H4 (cell line): ENCODE data around the gene EDDM13. TPM values are rescaled to one million over a fixed set of nuclear protein-coding genes. Genes with fewer than 3 reads are reported as not detected.
"Not testable (repeated sequence)": the region's sequence is repeated elsewhere in the genome, so short reads cannot be mapped to it uniquely, and the experiment has no call there.

Experiments used
- DNase-seq: peaks from one replicate; pipeline ENCODE4 v3.0.0-alpha.2; 2015; ENCODE audit warnings: low spot score
- total RNA-seq: library from RNA; depleted of rRNA; stranded (reverse); fragments of >200 nt; shearing (Covaris generic); gene quantifications from 2 replicates; pipeline ENCODE4 v1.2.3, GENCODE V29; 2014; rRNA removed

The EDDM13 gene, protein sequence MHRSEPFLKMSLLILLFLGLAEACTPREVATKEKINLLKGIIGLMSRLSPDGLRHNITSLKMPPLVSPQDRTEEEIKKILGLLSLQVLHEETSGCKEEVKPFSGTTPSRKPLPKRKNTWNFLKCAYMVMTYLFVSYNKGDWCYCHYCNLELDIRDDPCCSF
- total RNA-seq = not detected in 2 replicates

DNA sequence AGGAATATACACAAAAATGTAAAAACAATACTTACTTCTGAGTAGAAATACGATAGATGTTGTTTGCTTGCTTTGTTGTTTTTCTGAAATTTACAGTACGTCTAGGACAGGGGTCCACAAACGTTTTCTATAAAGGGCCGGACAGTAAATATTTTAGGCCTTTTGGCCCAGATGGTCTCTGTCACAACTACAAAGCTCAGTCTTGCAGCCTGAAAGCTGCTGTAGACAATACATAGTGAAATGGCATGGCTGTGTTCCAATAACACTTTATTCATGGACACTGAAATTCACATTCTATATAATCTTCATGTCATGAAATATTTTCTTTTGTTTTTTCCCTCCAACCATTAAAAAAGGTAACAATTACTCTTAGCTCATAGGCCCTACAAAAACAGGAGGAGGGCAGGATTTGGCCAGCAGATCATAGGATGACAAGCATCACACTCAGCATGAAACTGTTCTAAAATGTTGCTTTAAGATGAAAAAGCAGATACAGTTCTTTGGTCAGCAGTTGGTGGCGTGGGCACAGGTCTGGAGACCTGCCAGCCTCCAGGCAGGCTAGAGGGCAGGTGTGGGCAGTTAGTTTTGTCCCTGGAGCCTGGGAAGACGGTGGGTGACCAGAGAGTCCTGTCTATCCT, at the start of gene EDDM13:
EDDM13 (plus strand) TSS at position 588 of the 638 bp plus-strand sequence. CDS start 87 bp downstream, outside the sequence.
- DNase-seq = no peak

DNA sequence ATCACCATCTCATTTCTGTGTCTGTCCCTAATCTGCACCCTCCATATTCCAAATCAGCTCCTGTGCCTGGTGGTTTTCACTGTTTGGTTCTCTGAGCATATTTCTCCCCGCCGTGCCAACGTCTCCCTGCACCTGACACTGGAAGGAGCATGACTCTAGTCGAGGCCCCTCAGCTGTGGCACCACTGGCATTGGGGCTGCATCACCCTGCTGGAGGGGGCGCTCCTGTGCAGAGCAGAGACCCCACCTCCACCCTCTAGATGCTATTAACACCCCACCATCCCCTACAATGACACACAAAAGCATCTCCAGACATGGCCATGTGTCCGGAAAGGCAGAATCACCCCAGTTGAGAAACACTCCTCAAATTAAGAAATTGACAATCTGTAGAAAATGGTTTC, 49.6 kb upstream of the EDDM13 start:
- DNase-seq = no peak

DNA sequence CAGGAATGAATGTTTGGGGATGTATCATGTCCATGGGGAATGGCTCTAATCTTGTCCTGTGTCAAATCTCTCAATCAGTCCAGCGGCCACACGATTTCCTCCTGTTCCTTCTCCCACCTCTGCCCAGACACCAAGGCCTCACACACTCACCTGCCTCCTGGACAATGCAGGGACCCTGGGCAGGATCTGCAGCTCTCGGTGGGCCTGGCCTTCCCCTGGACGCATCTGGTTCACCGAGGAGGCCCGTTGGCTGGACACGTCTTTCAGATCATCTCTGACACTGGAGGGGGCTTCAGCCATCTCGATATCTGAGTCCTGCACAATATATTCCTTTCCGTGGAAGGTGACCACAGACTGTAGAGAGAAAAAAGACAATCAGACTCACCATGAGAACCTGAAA, 49.1 kb upstream of the EDDM13 start:
- DNase-seq = no peak

DNA sequence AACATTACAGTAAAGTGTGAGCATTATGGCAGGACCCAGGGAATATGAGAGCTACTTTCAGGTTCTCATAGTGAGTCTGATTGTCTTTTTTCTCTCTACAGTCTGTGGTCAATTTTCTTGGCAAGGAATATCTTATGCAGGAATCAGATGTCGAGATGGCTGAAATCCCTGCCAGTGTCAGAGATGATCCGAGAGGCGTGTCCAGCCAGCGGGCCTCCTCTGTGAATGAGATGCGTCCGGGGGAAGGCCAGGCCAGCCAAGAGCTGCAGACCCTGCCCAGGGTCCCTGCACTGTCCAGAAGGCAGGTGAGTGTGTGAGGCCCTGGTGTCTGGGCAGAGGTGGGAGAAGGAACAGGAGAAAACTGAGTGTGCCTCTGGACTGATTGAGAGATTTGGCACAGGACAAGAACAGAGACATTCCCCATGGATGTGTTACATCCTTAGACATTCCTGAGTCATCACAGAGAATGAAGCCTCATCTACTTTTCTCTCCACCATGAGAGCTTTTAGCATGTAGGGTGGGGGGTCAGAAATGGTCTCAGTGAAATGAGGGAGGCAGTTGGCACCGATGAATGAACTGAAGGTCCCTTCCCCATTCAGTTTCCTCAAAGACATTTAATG, 27.3 kb upstream of the EDDM13 start:
- no peak for DNase-seq

DNA sequence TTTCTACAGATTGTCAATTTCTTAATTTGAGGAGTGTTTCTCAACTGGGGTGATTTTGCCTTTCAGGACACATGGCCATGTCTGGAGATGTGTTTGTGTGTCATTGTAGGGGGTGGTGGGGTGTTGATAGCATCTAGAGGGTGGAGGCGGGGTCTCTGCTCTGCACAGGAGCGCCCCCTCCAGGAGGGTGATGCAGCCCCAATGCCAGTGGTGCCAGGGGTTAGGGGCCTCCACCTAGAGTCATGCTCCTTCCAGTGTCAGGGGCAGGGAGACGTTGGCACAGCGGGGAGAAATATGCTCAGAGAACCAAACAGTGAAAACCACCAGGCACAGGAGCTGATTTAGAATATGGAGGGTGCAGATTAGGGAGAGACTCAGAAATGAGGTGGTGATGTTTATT, 26.8 kb upstream of the EDDM13 start:
- DNase-seq = not testable (repeated sequence)

DNA sequence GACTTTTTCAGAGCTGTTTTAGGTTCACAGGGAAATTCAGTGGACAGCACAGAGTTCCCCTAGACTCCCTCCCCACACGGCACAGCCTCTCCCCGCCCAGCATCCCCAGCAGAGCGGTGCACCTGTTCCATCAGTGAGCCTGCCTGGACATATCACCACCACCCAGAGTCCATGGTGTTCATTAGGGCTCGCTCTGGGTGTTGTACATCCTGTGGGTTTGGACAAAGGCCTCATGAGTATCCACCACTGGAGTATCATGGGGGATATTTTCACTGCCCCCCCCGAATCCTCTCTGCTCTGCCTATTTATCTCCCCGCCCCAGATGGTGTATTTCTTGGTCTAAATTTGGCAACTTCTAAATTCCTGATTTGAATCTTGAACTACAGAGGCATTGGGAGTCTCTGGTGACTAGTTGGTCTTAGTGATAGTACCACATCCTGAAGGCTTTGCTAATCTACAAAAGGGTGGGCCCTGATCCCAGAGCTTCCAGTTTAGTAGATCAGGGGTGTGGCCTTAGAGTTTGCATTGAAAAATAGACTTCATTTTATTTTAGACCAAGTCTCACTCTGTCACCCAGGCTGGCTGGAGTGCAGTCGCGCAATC, 23.7 kb upstream of the EDDM13 start:
- not testable (repeated sequence) for DNase-seq

DNA sequence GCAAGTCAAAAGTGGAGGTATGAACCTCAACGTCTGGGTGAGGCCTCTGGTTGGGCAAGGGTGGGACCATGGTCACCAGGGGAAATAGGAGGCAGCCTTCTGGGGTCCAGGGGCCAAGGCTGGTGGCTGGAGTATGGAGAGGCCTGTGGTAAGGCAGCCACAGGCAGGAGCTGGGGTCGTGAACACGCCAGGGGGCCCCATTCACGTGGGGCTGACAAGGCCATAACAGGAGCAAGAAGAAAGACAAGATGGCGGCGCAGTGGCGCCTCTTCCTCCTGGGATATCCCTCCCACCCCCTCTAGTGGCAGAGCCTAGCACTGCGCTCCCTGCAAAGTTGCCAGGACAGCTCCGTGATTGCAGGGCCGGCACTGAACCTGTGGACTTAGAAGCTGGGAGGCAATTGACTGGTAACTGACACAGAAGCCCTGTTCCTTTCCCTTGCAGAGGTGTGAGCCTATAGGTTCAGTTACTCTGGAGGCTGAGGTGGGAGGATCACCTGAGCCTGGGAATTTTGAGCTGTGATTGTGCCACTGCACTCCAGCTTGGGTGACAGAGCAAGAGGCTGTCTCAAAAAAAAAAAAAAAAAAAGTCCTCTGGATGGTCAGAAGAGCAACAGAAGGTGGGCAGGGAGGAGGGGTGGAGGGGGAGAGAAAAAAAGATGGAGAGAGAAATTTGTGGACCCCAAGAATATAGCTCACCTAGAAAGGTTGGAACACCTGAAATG, 19.7 kb upstream of the EDDM13 start:
- peak; percentile 86 for DNase-seq

DNA sequence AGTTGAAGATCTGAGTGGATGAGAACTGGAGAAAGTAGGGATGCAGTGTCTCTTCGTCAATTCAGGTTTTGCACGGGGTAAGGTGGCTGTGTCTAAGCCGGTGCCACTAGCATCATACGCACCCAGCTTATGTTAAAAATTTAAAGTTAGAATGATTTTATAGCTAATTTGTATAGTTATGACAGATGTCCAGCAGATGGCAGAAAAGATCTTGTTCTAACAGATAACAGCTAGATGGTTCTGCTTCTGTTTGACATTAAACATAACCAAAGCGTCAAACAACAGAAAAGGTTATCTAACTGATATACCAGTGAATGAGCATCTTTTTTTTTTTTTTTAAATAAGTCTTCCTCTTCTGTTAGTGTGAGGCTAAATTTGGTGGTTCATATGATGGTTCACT, 18.8 kb upstream of the EDDM13 start:
- peak; percentile 59 for DNase-seq

DNA sequence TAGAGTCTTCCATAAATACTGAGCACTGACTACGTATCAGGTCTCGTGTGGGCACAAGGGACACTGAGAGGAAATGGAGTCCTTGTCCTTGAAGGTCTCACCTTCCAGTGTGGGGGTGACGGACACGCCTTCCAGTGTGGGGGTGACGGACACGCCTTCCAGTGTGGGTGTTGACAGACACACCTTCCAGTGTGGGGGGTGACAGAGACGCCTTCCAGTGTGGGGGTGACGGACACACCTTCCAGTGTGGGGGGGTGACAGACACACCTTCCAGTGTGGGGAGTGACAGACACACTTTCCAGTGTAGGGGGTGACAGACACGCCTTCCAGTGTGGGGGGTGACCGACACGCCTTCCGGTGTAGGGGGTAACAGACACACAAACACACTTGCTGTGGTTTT, 14.3 kb upstream of the EDDM13 start:
- no peak for DNase-seq

DNA sequence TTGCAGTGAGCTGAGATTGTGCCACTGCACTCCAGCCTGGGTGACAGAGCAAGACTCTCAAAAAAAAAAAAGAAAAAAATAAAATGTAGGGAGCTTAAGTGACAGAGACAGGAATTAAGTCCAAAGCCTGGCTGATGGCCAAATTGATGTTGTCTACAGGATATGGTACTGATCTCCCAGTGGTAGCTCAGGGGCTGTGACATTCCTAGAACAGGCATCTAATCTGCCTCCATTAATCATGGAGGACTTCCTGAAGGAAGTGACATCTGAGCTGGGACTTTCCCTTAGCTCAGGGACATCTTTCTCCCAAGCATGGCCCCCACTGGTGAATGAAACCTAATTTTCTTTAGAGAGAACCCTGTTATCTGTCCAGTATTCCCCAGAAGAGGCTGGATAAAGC, 11.4 kb upstream of the EDDM13 start:
- no peak for DNase-seq

DNA sequence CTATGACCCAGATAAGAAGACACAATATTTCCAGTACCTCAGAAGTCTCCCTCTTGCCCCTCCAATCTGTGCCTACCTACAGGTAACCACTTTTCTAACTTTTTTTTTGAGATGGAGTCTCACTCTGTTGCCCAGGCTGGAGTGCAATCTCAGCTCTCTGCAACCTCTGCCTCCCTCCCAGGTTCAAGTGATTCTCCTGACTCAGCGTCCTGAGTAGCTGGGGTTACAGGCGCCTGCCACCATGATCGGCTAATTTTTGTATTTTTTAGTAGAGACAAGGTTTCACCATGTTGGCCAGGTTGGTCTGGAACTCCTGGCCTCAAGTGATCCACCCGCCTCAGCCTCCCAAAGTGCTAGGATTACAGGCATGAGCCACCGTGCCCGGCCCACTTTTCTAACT, 10.6 kb upstream of the EDDM13 start:
- not testable (repeated sequence) for DNase-seq

DNA sequence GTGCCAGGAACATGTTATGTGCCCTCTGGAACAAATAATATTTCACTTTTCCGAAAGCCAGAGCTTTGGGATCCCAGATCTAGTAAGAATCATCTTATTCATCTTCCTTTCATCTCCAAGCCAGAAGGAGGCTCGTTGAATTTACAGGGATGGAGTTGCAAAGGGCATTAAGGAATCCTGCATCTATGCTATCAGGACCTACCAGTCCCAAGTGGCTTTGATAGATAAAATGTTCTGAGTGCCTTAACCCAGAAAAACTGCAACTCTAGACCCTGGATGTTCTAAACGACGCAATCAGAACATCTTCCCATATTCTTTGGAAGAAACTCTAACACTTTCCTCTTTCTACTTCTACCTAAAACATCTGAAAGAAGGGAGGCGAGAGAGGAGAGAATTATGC, 9.2 kb upstream of the EDDM13 start:
- DNase-seq = no peak

DNA sequence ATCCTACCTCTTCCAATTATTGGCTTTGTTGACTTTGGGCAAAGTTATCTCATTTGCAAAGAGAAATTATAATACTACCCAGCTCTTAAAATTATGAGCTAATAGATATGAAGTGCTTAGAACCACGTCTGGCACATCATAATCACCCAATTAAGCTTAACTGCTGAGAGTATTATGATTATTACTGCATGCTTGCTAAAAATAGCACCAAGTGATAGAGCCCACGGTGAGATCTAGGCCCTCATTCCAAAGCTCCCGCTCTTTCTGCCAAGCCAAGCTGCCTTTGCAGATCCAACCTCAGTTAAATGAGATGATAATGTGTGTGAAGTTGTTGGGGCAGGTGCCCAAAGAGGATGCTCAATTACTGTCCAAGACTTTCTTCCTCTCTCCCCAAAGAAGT, 6.5 kb upstream of the EDDM13 start:
- DNase-seq = no peak

DNA sequence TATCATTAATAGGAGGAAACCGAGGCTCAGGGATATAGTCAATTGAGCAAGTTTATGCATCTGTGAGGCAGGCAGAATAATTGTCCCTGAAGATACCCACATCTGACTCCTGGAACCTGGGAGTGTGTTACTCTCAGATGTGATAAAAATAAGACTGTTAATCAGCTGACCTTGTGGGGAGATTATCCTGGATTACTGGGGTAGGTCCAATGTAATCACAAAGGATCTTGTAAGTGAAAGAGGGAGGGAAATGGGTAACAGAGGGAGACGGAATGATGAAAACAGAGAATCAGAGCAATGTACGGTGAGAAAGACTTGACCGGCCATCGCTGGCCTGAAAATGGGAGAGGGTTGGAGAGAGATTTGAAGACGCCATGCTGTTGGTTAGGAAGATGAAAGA, 3.2 kb upstream of the EDDM13 start:
- DNase-seq = no peak

DNA sequence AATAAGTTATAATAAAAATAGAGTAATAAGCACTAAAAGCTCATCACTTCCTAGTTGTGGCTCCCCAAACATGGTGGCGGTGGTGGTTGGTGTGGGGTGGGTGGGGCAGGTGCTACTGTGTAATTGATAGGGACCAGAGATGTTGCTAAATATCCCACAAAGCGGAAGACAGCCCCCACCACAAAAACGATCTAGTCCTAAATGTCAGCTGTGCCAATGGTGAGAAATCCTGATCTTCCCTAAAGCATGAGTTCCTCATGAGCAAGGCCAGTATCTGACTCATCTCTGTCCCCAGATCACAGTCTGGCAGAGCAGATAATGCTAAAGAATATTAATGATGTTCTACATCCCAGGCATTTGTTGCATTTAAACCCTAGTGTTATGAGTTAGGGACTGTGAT, 1.9 kb upstream of the EDDM13 start:
- DNase-seq = no peak

DNA sequence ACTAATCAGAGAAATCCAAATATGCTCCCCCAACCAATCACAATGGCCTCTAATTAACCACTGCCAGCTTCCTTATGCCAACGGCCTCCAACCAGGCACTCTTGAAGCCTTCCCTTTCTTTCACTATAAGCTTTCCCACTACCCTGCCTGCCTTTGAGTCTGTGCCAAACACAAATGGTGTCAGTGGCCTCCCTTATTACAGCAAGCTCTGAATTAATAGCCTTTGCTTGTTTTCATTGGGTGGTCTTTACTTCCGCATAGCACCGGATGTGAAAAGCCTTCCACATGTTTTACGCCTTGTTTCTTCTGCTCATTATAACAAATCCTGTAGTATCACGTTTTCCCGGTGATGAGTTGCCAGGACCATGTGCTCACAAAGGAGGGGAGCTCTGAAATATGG, 1.4 kb upstream of the EDDM13 start:
- no peak for DNase-seq

DNA sequence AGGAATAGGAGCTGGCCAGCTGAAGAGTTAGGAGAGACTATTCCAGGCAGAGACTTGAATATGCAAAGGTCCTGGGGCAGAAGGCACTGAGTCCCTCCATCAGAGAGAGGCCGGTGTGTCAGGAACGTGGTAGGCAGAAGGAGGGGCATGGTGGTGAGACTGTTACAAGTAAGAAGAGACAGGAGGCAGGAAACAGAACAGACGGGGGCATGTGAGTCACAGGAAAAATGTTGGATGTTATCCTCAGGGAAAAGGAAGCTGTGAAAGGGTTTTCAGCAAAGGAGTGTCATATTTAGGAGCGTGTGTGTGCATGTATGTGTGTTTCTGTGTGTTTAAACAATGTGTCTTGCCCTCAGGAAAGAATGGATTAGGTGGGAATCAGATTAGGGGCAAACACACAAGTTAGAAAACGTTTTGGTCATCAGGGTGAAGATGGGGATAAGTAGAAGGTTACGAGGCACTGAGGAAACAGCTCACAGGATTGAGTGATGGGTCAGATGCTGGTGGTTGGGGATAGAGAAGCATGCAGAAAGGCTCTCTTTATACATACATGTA, 1.1 kb downstream of the EDDM13 start:
- DNase-seq = peak; percentile 43

DNA sequence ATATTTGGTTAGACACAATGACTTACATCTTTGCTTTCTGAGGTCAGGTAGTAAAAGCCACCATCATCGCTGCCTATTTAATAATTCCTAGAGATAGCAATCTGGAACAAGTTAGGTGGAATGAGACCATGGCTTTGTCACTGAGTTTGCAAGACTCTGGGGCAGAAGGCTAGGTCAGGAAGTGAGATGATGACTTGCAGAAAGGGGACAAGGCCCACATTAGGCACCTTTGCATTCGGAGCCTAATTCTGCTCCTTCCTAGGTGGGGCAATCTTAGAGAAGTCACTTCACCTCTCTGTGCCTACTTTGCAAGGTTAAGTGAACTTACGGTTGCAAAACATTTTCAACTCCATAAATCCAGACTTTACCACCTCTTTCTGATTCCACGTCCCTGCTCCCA, 10.3 kb downstream of the EDDM13 start:
- no peak for DNase-seq

DNA sequence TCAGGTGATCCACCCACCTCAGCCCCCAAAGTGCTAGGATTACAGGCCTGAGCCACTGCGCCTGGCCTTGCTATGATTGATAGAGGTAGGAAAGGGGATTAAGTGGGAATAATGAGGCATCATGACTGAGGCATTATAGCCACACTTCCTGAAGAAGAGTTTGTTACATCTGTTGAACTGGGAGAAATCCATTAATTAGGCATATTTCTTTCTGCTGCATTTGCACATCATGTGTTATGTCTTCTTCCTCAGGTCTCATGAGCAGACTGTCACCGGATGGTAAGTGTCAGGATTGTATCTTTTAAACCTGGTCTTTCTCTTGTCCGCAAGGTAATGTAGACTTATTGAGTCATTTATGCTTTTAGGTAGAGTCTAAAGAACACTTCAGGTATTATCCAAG, 12.2 kb downstream of the EDDM13 start:
- no peak for DNase-seq

DNA sequence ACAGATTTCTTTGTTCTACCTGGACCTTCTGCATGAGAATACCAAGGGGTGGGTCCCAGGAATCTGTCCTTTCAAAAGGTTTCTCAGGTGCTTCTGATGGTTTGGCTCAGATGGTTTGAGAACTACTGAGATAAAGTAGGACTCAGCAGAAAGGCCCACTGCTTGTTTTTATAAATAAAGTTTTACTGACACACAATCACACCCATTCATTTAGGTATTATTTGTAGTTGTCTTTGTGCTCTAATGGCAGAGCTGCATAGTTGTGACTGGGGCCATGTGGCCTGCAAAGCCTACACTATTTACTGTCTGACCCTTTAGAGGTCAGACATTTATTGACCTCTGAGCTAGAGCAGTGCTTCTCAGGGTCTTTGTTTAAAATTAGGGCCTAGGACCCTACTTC, 17.6 kb downstream of the EDDM13 start:
- no peak for DNase-seq

DNA sequence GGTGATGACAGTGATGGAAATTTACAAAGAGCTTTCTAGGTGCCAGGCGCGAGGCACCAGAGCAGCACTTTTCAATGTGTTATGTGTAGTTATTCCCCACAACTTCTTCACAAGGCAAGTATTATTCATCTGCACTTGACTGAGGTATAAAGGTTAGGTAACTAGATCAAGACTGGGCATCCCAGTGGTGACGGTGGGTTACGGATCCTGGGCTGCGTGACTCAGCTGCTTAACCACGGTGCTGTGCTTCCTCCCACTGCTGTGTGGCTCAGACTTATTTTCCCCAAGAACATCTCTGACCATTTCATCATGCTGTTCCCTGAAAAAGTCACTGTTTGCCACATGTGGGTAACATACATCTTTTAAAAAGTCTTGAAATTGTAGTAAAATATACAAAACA, 19.3 kb downstream of the EDDM13 start:
- DNase-seq = no peak

DNA sequence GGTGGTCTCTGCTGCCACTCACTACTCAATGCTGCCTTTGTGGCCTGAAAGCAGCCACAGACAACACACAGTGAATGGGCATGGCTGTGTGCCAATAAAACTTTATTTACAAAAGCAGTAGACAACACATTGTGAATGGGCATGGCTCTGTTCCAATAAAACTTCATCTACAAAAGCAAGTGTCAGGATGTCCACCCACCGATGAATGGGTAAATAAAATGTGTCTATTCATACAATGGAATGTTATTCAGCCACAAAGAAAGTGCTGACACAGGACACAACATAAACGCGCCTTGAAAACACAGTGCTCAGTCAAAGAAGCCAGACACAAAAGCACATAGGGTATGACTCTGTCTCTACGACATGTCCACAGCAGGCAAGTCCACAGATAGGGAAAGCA, 22.0 kb downstream of the EDDM13 start:
- DNase-seq = peak; percentile 55
